OCI-LY1 (cell line): ENCODE results near the gene RANBP1.

Source experiments
- H2AFZ ChIP-seq: fragments of 200-600 bp; sonication (generic), shearing (Covaris generic); 2 replicates; pipeline ENCODE4 v1.6.0; 2014; ENCODE audit warnings: antibody characterized with exemption, mild to moderate bottlenecking, low read length
- H3F3A ChIP-seq: fragments of 200-600 bp; sonication (generic), shearing (Covaris generic); 2 replicates; pipeline ENCODE4 v1.6.0; 2014; ENCODE audit warnings: mild to moderate bottlenecking, antibody characterized with exemption, low read length, moderate library complexity; ENCODE audit not compliant: insufficient read depth
- H3K27ac ChIP-seq: fragments of 200-600 bp; sonication (generic); 2 replicates; pipeline ENCODE4 v1.5.1; 2014; ENCODE audit warnings: low read length, mixed run types, mild to moderate bottlenecking, low read depth; ENCODE audit not compliant: poor library complexity, severe bottlenecking
- H3K27me3 ChIP-seq: fragments of 200-600 bp; sonication (generic); 2 replicates; pipeline ENCODE4 v1.6.0; 2014; ENCODE audit warnings: antibody characterized with exemption, mild to moderate bottlenecking, low read length, moderate library complexity; ENCODE audit not compliant: insufficient read depth
- H3K36me3 ChIP-seq: fragments of 200-600 bp; sonication (generic); 2 replicates; pipeline ENCODE4 v1.6.1; 2014; ENCODE audit warnings: mild to moderate bottlenecking, antibody characterized with exemption, low read length, moderate library complexity, mixed read lengths; ENCODE audit not compliant: insufficient read depth
- H3K4me1 ChIP-seq: fragments of 200-600 bp; sonication (generic); 2 replicates; pipeline ENCODE4 v1.5.1; 2014; ENCODE audit warnings: mild to moderate bottlenecking, low read length, moderate library complexity; ENCODE audit not compliant: insufficient read depth, severe bottlenecking
- H3K4me2 ChIP-seq: fragments of 200-600 bp; sonication (generic), shearing (Covaris generic); 2 replicates; pipeline ENCODE4 v1.6.1; 2014; ENCODE audit warnings: low read length
- H3K4me3 ChIP-seq: fragments of 200-600 bp; sonication (generic); 2 replicates; pipeline ENCODE4 v1.5.1; 2014; ENCODE audit warnings: low read length, low read depth, mild to moderate bottlenecking, mixed read lengths; ENCODE audit not compliant: poor library complexity, severe bottlenecking
- H3K79me2 ChIP-seq: fragments of 200-600 bp; shearing (Covaris generic); 2 replicates; pipeline ENCODE4 v1.6.1; 2016; ENCODE audit warnings: mixed run types, low read length, mixed read lengths; ENCODE audit not compliant: insufficient read depth
- H3K9ac ChIP-seq: fragments of 200-600 bp; sonication (generic), shearing (Covaris generic); 2 replicates; pipeline ENCODE4 v1.6.1; 2014; ENCODE audit warnings: mild to moderate bottlenecking, low read length, mixed read lengths
- H3K9me2 ChIP-seq: fragments of 200-600 bp; sonication (generic), shearing (Covaris generic); 2 replicates; pipeline ENCODE4 v1.6.1; 2014; ENCODE audit warnings: low read depth, mild to moderate bottlenecking, low read length, mixed read lengths
- H3K9me3 ChIP-seq: fragments of 200-600 bp; shearing (Covaris generic); 2 replicates; pipeline ENCODE4 v1.6.1; 2014; ENCODE audit warnings: low read length, mixed read lengths
- H4K20me1 ChIP-seq: fragments of 200-600 bp; sonication (generic), shearing (Covaris generic); 2 replicates; pipeline ENCODE4 v1.6.0; 2016; ENCODE audit warnings: mild to moderate bottlenecking, low read length; ENCODE audit not compliant: insufficient read depth
- CTCF ChIP-seq: fragments of 200-600 bp; sonication (generic), shearing (Covaris generic); IDR thresholded peaks from 2 replicates; pipeline ENCODE4 v1.5.1; 2017; ENCODE audit warnings: mild to moderate bottlenecking, antibody characterized with exemption, low read length, moderate library complexity, mixed read lengths
- EZH2 ChIP-seq: fragments of 200-600 bp; sonication (generic), shearing (Covaris generic); IDR thresholded peaks from 2 replicates; pipeline ENCODE4 v1.8.0; 2017; ENCODE audit warnings: borderline replicate concordance, mixed run types, mild to moderate bottlenecking, antibody characterized with exemption, low read length, moderate library complexity, mixed read lengths

The RANBP1 gene

GRCh38 chr22:20107471-20107901 lies 8.4 kb upstream of the RANBP1 start:
- H4K20me1 ChIP-seq: no peaks in the 10 kb centered on the region
- peaks cover 14% of the 10 kb centered on the region for H3K4me1 ChIP-seq
- no peaks in the 10 kb centered on the region for H3K79me2 ChIP-seq
- H3K27ac ChIP-seq: no peak overlapping the region
- no peaks in the 10 kb centered on the region for H3K9me2 ChIP-seq
- H3K4me2 ChIP-seq: no peak overlapping the region
- no peak overlapping the region for H2AFZ ChIP-seq
- no peaks in the 10 kb centered on the region for H3K27me3 ChIP-seq
- TF ChIP-seq CTCF (no peak), EZH2 (no peak)
- no peak overlapping the region for H3K4me3 ChIP-seq
- peaks cover 86% of the 10 kb centered on the region for H3K36me3 ChIP-seq
- H3K9ac ChIP-seq: no peak overlapping the region
- peaks cover 6% of the 10 kb centered on the region; the same call in 1 of the 2 replicates for H3F3A ChIP-seq
- no peaks in the 10 kb centered on the region for H3K9me3 ChIP-seq

GRCh38 chr22:20107951-20108756 lies 7.8 kb upstream of the RANBP1 start:
- H4K20me1 ChIP-seq: no peaks in the 10 kb centered on the region
- no peak overlapping the region for H3K9ac ChIP-seq
- no peaks in the 10 kb centered on the region for H3K27me3 ChIP-seq
- no peak overlapping the region for H3K4me2 ChIP-seq
- no peaks in the 10 kb centered on the region for H3K9me3 ChIP-seq
- TF ChIP-seq CTCF (no peak), EZH2 (no peak)
- H3F3A ChIP-seq: peaks cover 6% of the 10 kb centered on the region; the same call in 1 of the 2 replicates
- H3K79me2 ChIP-seq: no peaks in the 10 kb centered on the region
- H3K4me3 ChIP-seq: no peak overlapping the region
- no peak overlapping the region for H2AFZ ChIP-seq
- H3K4me1 ChIP-seq: peaks cover 14% of the 10 kb centered on the region
- no peaks in the 10 kb centered on the region for H3K9me2 ChIP-seq
- H3K27ac ChIP-seq: no peak overlapping the region
- H3K36me3 ChIP-seq: peaks cover 87% of the 10 kb centered on the region

- Histone ChIP-seq H3K9me3 (no peaks in the 10 kb centered on the region), H2AFZ (no peak overlapping the region), H3K36me3 (peaks cover 87% of the 10 kb centered on the region), H4K20me1 (no peaks in the 10 kb centered on the region), H3K27ac (no peak overlapping the region), H3K9ac (no peak overlapping the region), H3K9me2 (no peaks in the 10 kb centered on the region), H3F3A (peaks cover 6% of the 10 kb centered on the region; the same call in 1 of the 2 replicates), H3K4me3 (no peak overlapping the region), H3K27me3 (no peaks in the 10 kb centered on the region), H3K79me2 (no peaks in the 10 kb centered on the region), H3K4me1 (peaks cover 14% of the 10 kb centered on the region), H3K4me2 (no peak overlapping the region)
- no peak for TF ChIP-seq CTCF
- TF ChIP-seq EZH2: no peak
Measured at GRCh38 chr22:20108757-20109230, 7.1 kb upstream of the RANBP1 start.
